GM12891 (cell line): ENCODE results near the gene DNM3.

ENCODE experiments used
- DNase-seq: peaks from one replicate; pipeline ENCODE4 v3.0.0; 2011; ENCODE audit warnings: low spot score; ENCODE audit not compliant: insufficient read length
- FAIRE-seq: peaks from 2 replicates; lab custom pipeline; 2011; peaks lifted over from hg19 to GRCh38; lab: Jason Lieb, UNC
- PAX5 ChIP-seq: IDR thresholded peaks from 2 replicates; pipeline ENCODE4 v1.6.1; 2011; ENCODE audit warnings: low read length, moderate library complexity, mild to moderate bottlenecking; ENCODE audit not compliant: insufficient read depth, severe bottlenecking
- POLR2A ChIP-seq: IDR thresholded peaks from 2 replicates; pipeline ENCODE4 v1.6.1; 2011; ENCODE audit warnings: low read depth, low read length, control low read depth
- POLR2AphosphoS5 ChIP-seq: IDR thresholded peaks from 2 replicates; pipeline ENCODE4 v1.6.1; 2011; ENCODE audit warnings: low read depth, low read length, control low read depth
- POU2F2 ChIP-seq: IDR thresholded peaks from 2 replicates; pipeline ENCODE4 v1.6.1; 2011; ENCODE audit warnings: low read depth, mild to moderate bottlenecking, control low read depth, low read length, moderate library complexity
- SPI1 ChIP-seq: IDR thresholded peaks from 2 replicates; pipeline ENCODE4 v1.6.1; 2011; ENCODE audit warnings: low read depth, low read length, control low read depth
- TAF1 ChIP-seq: IDR thresholded peaks from 2 replicates; pipeline ENCODE4 v1.6.1; 2011; ENCODE audit warnings: low read depth, low read length, control low read depth

DNM3 gene

GRCh38 chr1:171966426-171967220, 125.3 kb downstream of the DNM3 start:
- DNase-seq (no peak), FAIRE-seq (no peak)
- TF ChIP-seq TAF1: no peak
- TF ChIP-seq PAX5: no peak
- no peak for TF ChIP-seq POLR2A
- TF ChIP-seq POLR2AphosphoS5: no peak
- no peak for TF ChIP-seq SPI1
- no peak for TF ChIP-seq POU2F2

- DNase-seq (no peak), FAIRE-seq (no peak)
- TF ChIP-seq POU2F2: no peak
- no peak for TF ChIP-seq TAF1
- no peak for TF ChIP-seq POLR2A
- TF ChIP-seq POLR2AphosphoS5: no peak
- TF ChIP-seq PAX5: no peak
- TF ChIP-seq SPI1: no peak
Observed at GRCh38 chr1:171969226-171969625, 127.9 kb downstream of the DNM3 start.

GRCh38 chr1:171969813-171970212, 128.5 kb downstream of the DNM3 start:
- DNase-seq (no peak), FAIRE-seq (no peak)
- TF ChIP-seq TAF1 (no peak), SPI1 (no peak), PAX5 (no peak), POU2F2 (no peak), POLR2AphosphoS5 (no peak), POLR2A (no peak)

- DNase-seq: no peak
- no peak for TF ChIP-seq TAF1
- TF ChIP-seq POLR2A: no peak
- TF ChIP-seq PAX5: no peak
- no peak for TF ChIP-seq POLR2AphosphoS5
- TF ChIP-seq POU2F2: no peak
- no peak for TF ChIP-seq SPI1
- FAIRE-seq: no peak
Observed at GRCh38 chr1:171972846-171973245, 131.5 kb downstream of the DNM3 start.

- FAIRE-seq (no peak), DNase-seq (no peak)
- TF ChIP-seq POLR2AphosphoS5 (no peak), POU2F2 (no peak), SPI1 (no peak), POLR2A (no peak)
Observed at GRCh38 chr1:171973421-171973820, 132.1 kb downstream of the DNM3 start.

GRCh38 chr1:171981303-171981702, 140.0 kb downstream of the DNM3 start:
- FAIRE-seq: no peak
- TF ChIP-seq POLR2A (no peak), PAX5 (no peak), POU2F2 (no peak), POLR2AphosphoS5 (no peak)
- no peak for DNase-seq

GRCh38 chr1:171983584-171983983, 142.3 kb downstream of the DNM3 start:
- TF ChIP-seq POU2F2: no peak
- no peak for TF ChIP-seq PAX5
- TF ChIP-seq TAF1: no peak
- TF ChIP-seq SPI1: no peak
- no peak for TF ChIP-seq POLR2AphosphoS5
- TF ChIP-seq POLR2A: no peak
- no peak for FAIRE-seq
- no peak for DNase-seq

- TF ChIP-seq POU2F2 (no peak), PAX5 (no peak), TAF1 (no peak), POLR2AphosphoS5 (no peak), SPI1 (no peak), POLR2A (no peak)
- no peak for DNase-seq
- FAIRE-seq: no peak
Observed at GRCh38 chr1:171984262-171984661, 143.0 kb downstream of the DNM3 start.

- TF ChIP-seq POU2F2 (no peak), POLR2AphosphoS5 (no peak)
- FAIRE-seq: peak; percentile 78
- no peak for DNase-seq
Observed at GRCh38 chr1:171984850-171985485, 143.7 kb downstream of the DNM3 start.

GRCh38 chr1:171985639-171986038, 144.3 kb downstream of the DNM3 start:
- FAIRE-seq (peak; percentile 51), DNase-seq (no peak)
- no peak for TF ChIP-seq POU2F2
- TF ChIP-seq POLR2A: no peak
- TF ChIP-seq POLR2AphosphoS5: no peak
- no peak for TF ChIP-seq TAF1
- TF ChIP-seq SPI1: no peak
